ENCODE measurements around the gene COL15A1. TPM values are rescaled to one million over a fixed set of nuclear protein-coding genes. Genes with fewer than 3 reads are reported as not detected.
A peak's percentile ranks its signal among the peaks of the same experiment; 100 is the strongest.

Gene COL15A1
- total RNA-seq, 2 experiments from 2014 or later = 0.02 to 0.05 TPM

DNA sequence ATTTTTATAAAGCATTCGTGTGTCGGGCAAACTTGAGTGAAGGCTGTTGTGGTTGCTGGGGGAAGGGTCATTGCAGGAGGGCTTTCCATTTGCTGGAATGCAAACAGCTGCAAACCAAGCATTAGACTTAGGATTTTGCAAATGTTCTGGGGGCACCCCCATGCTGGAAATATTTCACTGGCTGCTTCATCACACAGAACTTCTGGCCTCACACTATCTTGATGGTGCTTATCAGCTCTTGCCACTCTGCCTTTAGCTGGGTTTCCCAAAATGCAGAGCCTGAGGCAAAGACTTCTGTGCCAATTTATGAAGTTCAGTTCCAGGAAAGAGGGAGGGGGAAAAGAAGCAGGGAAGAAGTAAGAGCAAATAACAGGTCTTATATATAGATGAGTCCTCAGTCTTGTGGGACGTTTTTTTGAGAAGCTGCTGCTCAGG lies 8.6 kb upstream of the COL15A1 start:
- Mint-ChIP-seq H3K4me1 (ENCODE audit: low read depth) (no peaks in the 10 kb centered on the region), H3K27me3 (ENCODE audit: low read depth) (peaks cover 12% of the 10 kb centered on the region)
- CTCF ChIA-PET = interaction anchor here (2.7 kb wide), 1 partner anchor 86 kb away, joined by 9 read pairs; no protein-coding TSS in a partner anchor

GRCh38 chr9:98940276-98940675 lies 3.4 kb upstream of the COL15A1 start:
- Mint-ChIP-seq H3K4me3 (no peak overlapping the region), H3K27me3 (ENCODE audit: low read depth) (peaks cover 43% of the 10 kb centered on the region), H3K9me3 (no peaks in the 10 kb centered on the region), H3K4me1 (ENCODE audit: low read depth) (peaks cover 8% of the 10 kb centered on the region), H3K36me3 (ENCODE audit: low read depth) (no peaks in the 10 kb centered on the region), H3K27ac (no peak overlapping the region)
- CTCF ChIA-PET = interaction anchor here (1.2 kb wide), 1 partner anchor 166 kb away, joined by 3 read pairs; no protein-coding TSS in a partner anchor
- DNase-seq = no peak
- intact Hi-C loops (cut with micrococcal nuclease) = no loop called here

More for the DNA sequence above, 8.6 kb upstream of the COL15A1 start:
- Mint-ChIP-seq H3K4me3 (no peak overlapping the region), H3K27ac (no peak overlapping the region), H3K9me3 (no peaks in the 10 kb centered on the region), H3K36me3 (ENCODE audit: low read depth) (no peaks in the 10 kb centered on the region)
- intact Hi-C loops (cut with micrococcal nuclease) = no loop called here
- no peak for DNase-seq

DNA sequence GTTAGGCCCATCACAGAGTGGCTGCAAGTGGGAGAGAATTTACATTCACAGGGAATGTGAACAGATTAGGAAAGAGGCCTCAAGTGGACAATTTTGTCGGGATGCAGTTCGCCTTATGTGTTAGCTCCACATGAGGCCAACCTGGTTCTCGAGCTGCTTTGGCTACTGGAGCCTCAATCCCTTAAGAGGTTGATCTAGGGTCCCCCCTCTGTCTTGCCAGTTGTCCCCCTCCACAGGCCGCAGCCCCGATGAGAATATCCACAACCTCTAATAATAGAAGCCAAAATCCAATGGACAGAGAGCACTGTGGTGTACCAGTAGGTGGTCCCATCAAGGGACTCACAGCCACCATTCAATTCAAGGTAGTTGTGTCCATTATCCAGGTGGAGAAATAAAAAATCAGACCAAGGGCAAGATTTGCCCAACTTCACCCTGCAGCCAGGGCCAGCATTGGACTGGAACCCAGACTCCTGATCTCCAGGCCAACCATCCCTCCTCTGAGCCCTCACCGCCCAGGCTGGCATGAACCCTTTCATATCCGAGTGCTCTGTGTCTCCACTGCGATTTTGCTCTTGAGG lies 1.7 kb upstream of the COL15A1 start:
- H3K4me1 Mint-ChIP-seq (ENCODE audit: low read depth) = peaks cover 8% of the 10 kb centered on the region
- intact Hi-C loops (cut with micrococcal nuclease) = no loop called here
- peaks cover 51% of the 10 kb centered on the region for H3K27me3 Mint-ChIP-seq (ENCODE audit: low read depth)
- CTCF ChIA-PET = no interaction called here
- no peak for DNase-seq
- H3K9me3 Mint-ChIP-seq = no peaks in the 10 kb centered on the region
- no peak overlapping the region for H3K4me3 Mint-ChIP-seq
- H3K27ac Mint-ChIP-seq = no peak overlapping the region
- no peaks in the 10 kb centered on the region for H3K36me3 Mint-ChIP-seq (ENCODE audit: low read depth)

DNA sequence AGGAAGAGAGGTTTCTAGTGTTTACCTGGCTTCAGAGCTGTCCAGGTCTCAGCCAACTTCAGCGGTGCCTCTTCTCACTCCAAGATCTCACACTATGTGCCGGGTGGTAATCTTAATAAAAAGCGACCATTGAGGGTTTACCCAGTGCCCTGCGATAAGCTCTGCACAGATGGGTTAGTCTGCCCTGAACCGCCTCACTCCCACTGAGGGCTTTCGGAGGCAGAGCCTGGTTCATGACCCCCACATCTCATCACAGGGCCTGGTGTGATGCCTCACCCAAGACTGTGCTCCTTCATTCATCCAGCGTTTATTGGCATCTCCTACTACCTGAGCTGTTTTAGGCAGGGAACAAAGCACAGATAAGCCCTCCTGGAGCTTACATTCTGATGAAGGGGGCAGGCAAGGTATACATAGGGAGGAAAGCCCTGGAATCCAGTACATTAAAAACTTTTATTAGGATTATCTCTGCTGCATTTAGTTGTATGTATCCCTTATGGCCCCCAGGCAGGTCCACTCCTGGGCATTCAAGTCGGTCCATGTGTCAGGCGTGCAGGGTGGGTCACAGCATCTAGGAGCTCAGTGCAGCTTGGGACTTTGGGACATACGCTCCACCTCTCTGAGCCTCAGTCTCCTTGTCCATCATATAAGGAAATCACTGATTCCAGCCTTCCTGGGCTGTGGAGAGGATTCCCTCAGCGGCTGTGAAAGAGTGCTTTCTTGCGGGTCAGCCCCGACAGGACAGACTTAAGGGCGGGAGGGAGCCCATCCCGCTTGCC lies 613 bp upstream of the COL15A1 start:
- intact Hi-C loops (cut with micrococcal nuclease) = no loop called here
- H3K4me1 Mint-ChIP-seq (ENCODE audit: low read depth) = peaks cover 8% of the 10 kb centered on the region
- CTCF ChIA-PET = no interaction called here
- no peaks in the 10 kb centered on the region for H3K36me3 Mint-ChIP-seq (ENCODE audit: low read depth)
- H3K27me3 Mint-ChIP-seq (ENCODE audit: low read depth) = peaks cover 51% of the 10 kb centered on the region
- H3K9me3 Mint-ChIP-seq = no peaks in the 10 kb centered on the region
- no peak overlapping the region for H3K27ac Mint-ChIP-seq
- DNase-seq = no peak
- H3K4me3 Mint-ChIP-seq = peak overlapping the region; percentile 11

DNA sequence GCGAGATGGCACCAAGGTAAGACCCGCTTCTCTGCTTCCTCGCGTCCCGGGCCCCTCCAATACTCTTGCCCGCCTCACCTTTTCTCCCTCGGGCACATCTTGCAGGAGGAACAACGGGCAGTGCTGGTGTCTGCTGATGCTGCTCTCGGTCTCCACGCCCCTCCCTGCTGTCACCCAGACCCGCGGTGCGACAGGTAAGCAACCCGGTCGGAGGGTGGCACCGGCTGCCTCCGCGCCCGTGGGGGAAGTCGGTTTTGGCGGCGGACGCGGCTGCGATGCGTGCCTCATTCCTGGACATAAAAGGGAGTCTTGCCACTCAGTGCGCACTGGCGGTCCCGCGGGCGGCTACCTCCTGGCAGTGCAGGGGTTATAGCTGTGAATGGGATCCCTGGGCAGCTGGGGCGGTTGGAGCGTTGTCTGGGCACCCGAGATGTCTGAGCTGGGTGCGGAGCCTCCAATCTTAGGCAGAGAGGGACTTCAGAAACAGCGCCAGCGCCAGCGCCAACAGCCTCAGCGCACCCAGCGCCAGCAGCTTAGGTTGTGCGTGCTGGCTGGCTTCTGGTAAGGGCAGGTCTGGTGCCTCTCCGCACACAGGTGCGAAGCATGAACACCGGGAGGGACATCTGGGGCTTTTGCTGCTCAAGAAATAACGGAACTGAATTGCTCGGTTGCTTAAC lies 488 bp downstream of the COL15A1 start:
- CTCF ChIA-PET = no interaction called here
- DNase-seq = peak; percentile 8
- Mint-ChIP-seq H3K27me3 (ENCODE audit: low read depth) (peaks cover 46% of the 10 kb centered on the region), H3K4me1 (ENCODE audit: low read depth) (peaks cover 8% of the 10 kb centered on the region), H3K9me3 (no peaks in the 10 kb centered on the region), H3K27ac (no peak overlapping the region), H3K4me3 (peak overlapping the region; percentile 40), H3K36me3 (ENCODE audit: low read depth) (no peaks in the 10 kb centered on the region)
- intact Hi-C loops (cut with micrococcal nuclease) = no loop called here

DNA sequence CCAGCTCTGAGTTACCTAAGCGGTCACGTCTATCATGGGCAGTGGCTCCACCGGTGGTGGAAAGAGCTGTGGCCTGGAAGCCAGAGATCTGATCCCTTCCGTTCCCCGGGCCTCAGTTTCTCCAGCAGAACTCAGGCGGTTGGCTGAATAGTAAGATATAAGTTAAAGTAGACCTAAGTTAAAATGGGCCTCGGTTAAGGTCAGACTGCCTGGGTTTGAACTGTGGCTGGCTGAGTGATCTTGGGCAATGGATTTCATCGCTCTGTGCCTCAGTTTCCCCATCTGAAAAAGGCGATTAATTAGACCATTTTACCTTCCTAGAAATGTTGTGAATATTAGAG lies 997 bp downstream of the COL15A1 start:
- no peak overlapping the region for H3K4me3 Mint-ChIP-seq
- CTCF ChIA-PET = no interaction called here

GRCh38 chr9:98949565-98949964 lies 5.9 kb downstream of the COL15A1 start:
- H3K27ac Mint-ChIP-seq = no peak overlapping the region
- no peaks in the 10 kb centered on the region for H3K36me3 Mint-ChIP-seq (ENCODE audit: low read depth)
- H3K27me3 Mint-ChIP-seq (ENCODE audit: low read depth) = peaks cover 26% of the 10 kb centered on the region
- intact Hi-C loops (cut with micrococcal nuclease) = no loop called here
- CTCF ChIA-PET = no interaction called here
- peaks cover 3% of the 10 kb centered on the region for H3K4me1 Mint-ChIP-seq (ENCODE audit: low read depth)
- H3K9me3 Mint-ChIP-seq = no peaks in the 10 kb centered on the region
- no peak overlapping the region for H3K4me3 Mint-ChIP-seq
- DNase-seq = no peak

More for the DNA sequence above, 997 bp downstream of the COL15A1 start:
- intact Hi-C loops (cut with micrococcal nuclease) = no loop called here
- H3K27me3 Mint-ChIP-seq (ENCODE audit: low read depth) = peaks cover 44% of the 10 kb centered on the region
- peaks cover 8% of the 10 kb centered on the region for H3K4me1 Mint-ChIP-seq (ENCODE audit: low read depth)
- DNase-seq = no peak
- no peaks in the 10 kb centered on the region for H3K36me3 Mint-ChIP-seq (ENCODE audit: low read depth)
- H3K9me3 Mint-ChIP-seq = no peaks in the 10 kb centered on the region
- H3K27ac Mint-ChIP-seq = no peak overlapping the region

- H3K4me1 Mint-ChIP-seq (ENCODE audit: low read depth) = no peaks in the 10 kb centered on the region
- H3K27me3 Mint-ChIP-seq (ENCODE audit: low read depth) = peaks cover 19% of the 10 kb centered on the region
- CTCF ChIA-PET = no interaction called here
- no peak overlapping the region for H3K27ac Mint-ChIP-seq
- H3K9me3 Mint-ChIP-seq = no peaks in the 10 kb centered on the region
- H3K36me3 Mint-ChIP-seq (ENCODE audit: low read depth) = no peaks in the 10 kb centered on the region
- no peak for DNase-seq
- intact Hi-C loops (cut with micrococcal nuclease) = no loop called here
- H3K4me3 Mint-ChIP-seq = no peak overlapping the region
Measured at GRCh38 chr9:98950262-98950661, 6.6 kb downstream of the COL15A1 start.

DNA sequence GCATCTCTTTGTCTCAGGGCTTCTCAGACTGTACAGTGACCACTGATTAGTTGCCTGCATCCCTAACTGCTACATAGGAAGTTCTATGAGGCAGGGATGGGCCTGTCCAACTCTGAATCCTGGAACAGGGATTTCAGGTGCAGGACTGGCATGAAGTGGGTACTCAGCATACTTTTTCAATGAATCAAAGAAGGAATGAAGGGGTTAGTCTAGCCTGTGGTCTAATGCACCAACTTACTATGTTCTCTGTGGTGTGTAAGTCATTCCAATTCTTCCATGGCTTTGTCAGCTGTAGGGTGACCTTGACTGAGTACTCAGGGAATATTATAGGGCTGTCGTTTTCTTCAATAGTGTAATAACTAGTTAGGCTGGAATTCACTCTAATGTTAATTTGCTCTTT lies 8.3 kb downstream of the COL15A1 start:
- H3K36me3 Mint-ChIP-seq (ENCODE audit: low read depth) = no peaks in the 10 kb centered on the region
- intact Hi-C loops (cut with micrococcal nuclease) = no loop called here
- no peak for DNase-seq
- peaks cover under 1% of the 10 kb centered on the region for H3K9me3 Mint-ChIP-seq
- no peak overlapping the region for H3K27ac Mint-ChIP-seq
- H3K4me3 Mint-ChIP-seq = no peak overlapping the region
- CTCF ChIA-PET = no interaction called here
- peaks cover 11% of the 10 kb centered on the region for H3K27me3 Mint-ChIP-seq (ENCODE audit: low read depth)
- no peaks in the 10 kb centered on the region for H3K4me1 Mint-ChIP-seq (ENCODE audit: low read depth)

DNA sequence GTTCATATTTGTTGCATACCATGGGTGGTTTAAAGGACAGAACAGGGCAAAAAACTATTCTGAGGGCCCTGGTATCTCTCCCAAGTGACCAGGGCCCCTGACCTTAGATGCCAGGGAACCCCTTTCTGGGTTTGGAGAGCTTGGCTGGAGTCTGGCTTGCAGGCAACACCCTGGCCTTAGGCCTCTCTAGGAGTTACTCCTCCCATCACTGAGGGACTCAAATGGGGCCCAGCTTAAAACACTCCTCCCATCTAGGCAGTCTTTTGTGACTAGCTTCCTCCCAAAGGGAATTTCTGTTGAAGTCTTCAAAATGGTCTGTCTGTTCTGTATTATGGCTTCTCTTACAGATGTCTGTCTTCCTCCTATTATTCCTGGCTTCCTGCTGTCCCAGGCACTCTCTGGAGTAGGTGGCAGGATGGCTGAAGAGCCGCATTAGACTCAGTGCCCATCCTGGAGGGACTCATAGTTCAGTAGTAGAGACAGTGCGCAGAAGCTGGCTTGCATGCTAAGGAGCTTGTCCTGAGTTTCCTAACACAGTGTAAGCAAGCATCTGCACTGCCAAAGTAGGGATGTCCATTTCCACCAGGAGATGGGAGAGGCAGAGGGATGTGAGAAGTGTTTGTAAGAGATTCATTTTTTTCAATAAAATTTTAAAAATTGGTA lies 10.0 kb downstream of the COL15A1 start:
- no peak for DNase-seq
- Mint-ChIP-seq H3K9me3 (peaks cover 5% of the 10 kb centered on the region), H3K36me3 (ENCODE audit: low read depth) (no peaks in the 10 kb centered on the region), H3K4me3 (no peak overlapping the region), H3K27ac (no peak overlapping the region), H3K4me1 (ENCODE audit: low read depth) (no peaks in the 10 kb centered on the region), H3K27me3 (ENCODE audit: low read depth) (peaks cover 11% of the 10 kb centered on the region)
- intact Hi-C loops (cut with micrococcal nuclease) = no loop called here
- CTCF ChIA-PET = interaction anchor here (0.8 kb wide), 1 partner anchor 33 kb away, joined by 3 read pairs; no protein-coding TSS in a partner anchor

GRCh38 chr9:98954244-98954610 lies 10.5 kb downstream of the COL15A1 start:
- intact Hi-C loops (cut with micrococcal nuclease) = no loop called here
- Mint-ChIP-seq H3K4me3 (no peak overlapping the region), H3K27me3 (ENCODE audit: low read depth) (peaks cover 11% of the 10 kb centered on the region), H3K4me1 (ENCODE audit: low read depth) (no peaks in the 10 kb centered on the region), H3K27ac (no peak overlapping the region), H3K9me3 (peaks cover 5% of the 10 kb centered on the region), H3K36me3 (ENCODE audit: low read depth) (no peaks in the 10 kb centered on the region)
- DNase-seq = no peak
- CTCF ChIA-PET = interaction anchor here (0.8 kb wide), 1 partner anchor 33 kb away, joined by 3 read pairs; no protein-coding TSS in a partner anchor

DNA sequence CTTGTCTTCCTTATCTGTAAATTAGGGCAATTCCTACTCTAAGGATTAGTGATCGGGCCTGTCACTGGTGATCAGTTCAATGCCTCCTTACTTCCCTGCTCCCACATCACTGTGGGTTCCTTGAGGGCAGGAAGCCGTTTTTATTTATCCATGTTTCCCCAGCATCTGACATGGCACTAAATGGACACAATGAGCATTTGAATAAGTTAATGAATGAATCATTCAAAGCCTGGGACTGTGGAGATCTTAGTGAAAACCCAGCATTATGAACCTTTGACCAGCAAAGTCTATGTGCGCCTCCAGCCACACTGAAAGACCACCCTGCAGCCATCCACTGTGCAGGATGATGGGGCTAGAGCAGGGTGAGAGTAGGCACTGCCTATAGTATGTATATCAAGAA lies 11.6 kb downstream of the COL15A1 start:
- Mint-ChIP-seq H3K27me3 (ENCODE audit: low read depth) (peaks cover 11% of the 10 kb centered on the region), H3K4me1 (ENCODE audit: low read depth) (no peaks in the 10 kb centered on the region), H3K9me3 (peaks cover 5% of the 10 kb centered on the region), H3K4me3 (no peak overlapping the region), H3K27ac (no peak overlapping the region), H3K36me3 (ENCODE audit: low read depth) (no peaks in the 10 kb centered on the region)
- CTCF ChIA-PET = interaction anchor here (1.7 kb wide), 1 partner anchor 107 kb away, joined by 4 read pairs; no protein-coding TSS in a partner anchor
- no peak for DNase-seq
- intact Hi-C loops (cut with micrococcal nuclease) = no loop called here

Data from activated naive CD4-positive, alpha-beta T cell treated with anti-CD3 and anti-CD28 coated beads for 36 hours (primary cell).